Activated naive CD4-positive, alpha-beta T cell treated with Interleukin-2 at 50 U/mL for 16 hours (primary cell): ENCODE data around the gene MAEL.

Source experiments
- DNase-seq: peaks from one replicate; pipeline ENCODE4 v3.0.0-alpha.2; 2020

Gene MAEL

GRCh38 chr1:167059045-167059808, 70.1 kb downstream of the MAEL start:
- DNase-seq: peak; percentile 75

DNA sequence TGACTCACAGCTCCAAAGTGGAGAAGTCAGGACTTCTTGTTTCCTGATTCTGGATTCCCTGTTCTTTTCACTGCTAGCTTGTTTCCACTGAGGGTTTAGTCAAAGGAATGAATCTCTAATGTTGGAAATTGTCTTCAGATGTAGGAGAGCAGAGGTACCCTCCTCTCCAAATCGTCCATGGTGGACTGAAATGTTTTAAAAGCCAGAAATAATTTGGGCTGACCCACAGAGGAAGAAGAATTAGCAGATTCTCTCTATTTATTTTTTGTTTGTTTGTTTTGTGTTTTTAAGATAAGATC, 70.7 kb downstream of the MAEL start:
- DNase-seq: no peak

- no peak for DNase-seq
Observed at GRCh38 chr1:167060141-167061072, 71.3 kb downstream of the MAEL start.

GRCh38 chr1:167061073-167061464, 72.0 kb downstream of the MAEL start:
- no peak for DNase-seq

DNA sequence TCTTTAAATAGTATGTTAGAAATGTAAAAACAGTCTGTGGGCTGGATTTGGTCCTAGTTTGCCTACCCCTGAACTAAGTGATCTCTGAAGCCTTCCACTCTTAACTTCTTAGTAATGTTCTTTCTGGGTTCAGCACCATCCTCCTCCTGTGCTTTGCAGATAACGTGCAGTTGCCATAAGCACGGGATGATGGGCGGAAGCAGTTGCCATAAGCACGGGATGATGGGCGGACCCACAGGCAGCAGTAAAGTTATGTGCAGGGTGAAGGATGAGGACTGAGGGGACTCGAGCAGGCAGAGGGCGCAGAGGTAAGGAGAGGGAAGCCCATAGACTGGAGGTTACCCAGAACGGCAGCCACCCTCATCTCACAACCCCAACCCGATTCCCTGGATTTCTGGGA, 75.5 kb downstream of the MAEL start:
- DNase-seq: no peak

GRCh38 chr1:167065471-167065870, 76.4 kb downstream of the MAEL start:
- no peak for DNase-seq

GRCh38 chr1:167066333-167067122, 77.4 kb downstream of the MAEL start:
- DNase-seq: peak; percentile 79

DNA sequence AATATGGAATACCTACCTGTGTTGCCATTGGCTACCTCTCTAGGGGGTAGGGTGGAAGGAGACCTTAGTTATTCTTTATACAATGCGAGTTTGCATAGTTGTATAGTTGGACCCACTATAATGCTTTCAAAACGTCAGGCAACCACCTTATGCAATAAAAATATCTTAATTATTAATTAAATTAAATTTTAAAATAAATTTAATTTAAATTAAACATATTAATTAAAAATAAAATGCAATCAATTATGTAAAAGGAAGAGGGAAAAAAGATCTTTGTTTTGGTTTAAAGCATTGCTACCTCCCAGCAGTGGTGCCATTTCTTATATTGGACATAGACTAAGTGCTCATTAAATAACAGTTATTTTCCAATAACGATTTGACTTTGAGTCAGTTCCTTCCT, 78.8 kb downstream of the MAEL start:
- no peak for DNase-seq

DNA sequence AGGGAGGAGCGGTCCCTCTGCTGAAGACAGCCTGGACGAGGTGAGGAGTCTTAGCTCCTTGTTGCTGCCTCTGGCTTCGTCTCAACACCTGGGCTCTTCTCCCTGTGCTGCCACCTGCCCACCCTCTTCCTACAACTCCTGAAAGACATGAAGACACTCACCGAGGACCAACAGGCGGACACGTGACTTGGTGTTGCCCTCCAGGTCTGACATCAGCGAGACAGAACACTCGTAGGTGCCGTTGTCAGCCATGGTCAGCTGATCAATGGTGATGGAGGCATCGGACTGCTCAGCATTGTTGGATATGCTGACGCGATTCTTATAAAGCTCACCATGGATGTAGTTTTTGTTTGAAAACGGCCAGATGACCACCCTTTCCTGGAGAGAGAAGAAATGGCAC, 79.7 kb downstream of the MAEL start:
- no peak for DNase-seq

DNA sequence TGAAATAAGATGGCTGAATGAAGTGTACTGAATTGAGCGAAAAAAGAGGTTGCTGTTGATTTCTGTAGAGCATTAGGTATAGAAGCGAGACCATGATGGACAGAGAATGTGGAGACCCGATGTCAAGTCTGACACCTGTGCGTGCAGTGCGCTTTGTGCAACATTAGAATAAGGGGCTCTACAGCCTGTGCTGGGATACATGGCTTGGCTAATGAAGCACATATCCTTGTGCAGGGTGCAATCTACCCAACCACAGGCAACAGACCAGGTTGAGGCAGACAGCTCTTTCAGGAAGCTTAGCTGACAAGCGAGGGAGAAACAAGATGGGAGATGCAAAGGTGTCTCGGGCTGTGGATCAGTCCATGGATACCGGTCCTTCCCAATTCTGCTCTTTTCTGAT, 82.2 kb downstream of the MAEL start:
- no peak for DNase-seq
